Endothelial cell of umbilical vein (primary cell): ENCODE measurements around the gene LIM2.

ENCODE experiments used
- EZH2 ChIP-seq: IDR thresholded peaks from 2 replicates; pipeline ENCODE4 v1.6.1; 2012; ENCODE audit warnings: borderline replicate concordance, low read depth, mild to moderate bottlenecking, moderate library complexity, low read length, inconsistent platforms; ENCODE audit not compliant: severe bottlenecking
- FOS ChIP-seq: IDR thresholded peaks from 2 replicates; pipeline ENCODE4 v1.6.1; 2011; ENCODE audit warnings: mild to moderate bottlenecking, low read length, moderate library complexity, borderline replicate concordance; ENCODE audit not compliant: insufficient read depth
- GATA2 ChIP-seq: IDR thresholded peaks from 2 replicates; pipeline ENCODE4 v1.7.0; 2011; ENCODE audit warnings: low read depth, mild to moderate bottlenecking, moderate library complexity, mixed read lengths, low read length; ENCODE audit not compliant: insufficient read length, insufficient read depth
- JUN ChIP-seq: IDR thresholded peaks from 2 replicates; pipeline ENCODE4 v1.6.1; 2011; ENCODE audit warnings: borderline replicate concordance, low read depth; ENCODE audit not compliant: insufficient read length, insufficient read depth
- MAX ChIP-seq: IDR thresholded peaks from 2 replicates; pipeline ENCODE4 v1.6.1; 2011; ENCODE audit not compliant: insufficient read depth, insufficient read length
- MYC ChIP-seq: IDR thresholded peaks from one replicate; pipeline ENCODE4 v1.6.1; 2011; ENCODE audit warnings: mild to moderate bottlenecking, low read depth, low read length
- POLR2A ChIP-seq: IDR thresholded peaks from 2 replicates; pipeline ENCODE4 v1.6.1; 2012; ENCODE audit warnings: low read depth, mild to moderate bottlenecking, control low read depth, low read length
- POLR2AphosphoS5 ChIP-seq: IDR thresholded peaks from 2 replicates; pipeline ENCODE4 v1.6.1; 2012; ENCODE audit warnings: low read depth, mild to moderate bottlenecking, control low read depth, low read length, moderate library complexity; ENCODE audit not compliant: insufficient read depth
- TF ChIP-seq, protein P1 (sequence below), 2 donors: IDR thresholded peaks; 1 replicate in 1 of 2; 2 replicates in 1 of 2; pipeline ENCODE4 v1.5.1; 2011; ENCODE audit warnings: low read length in 2 of 2, mild to moderate bottlenecking in 2 of 2, moderate library complexity in 2 of 2, control low read depth in 1 of 2, inconsistent platforms in 1 of 2, low read depth in 1 of 2; ENCODE audit not compliant: insufficient read depth in 1 of 2; ENCODE audit errors: extremely low read depth in 1 of 2

GRCh38 chr19:51392701-51393100 is 4.9 kb upstream of the LIM2 start:
- TF ChIP-seq, protein P1, sequence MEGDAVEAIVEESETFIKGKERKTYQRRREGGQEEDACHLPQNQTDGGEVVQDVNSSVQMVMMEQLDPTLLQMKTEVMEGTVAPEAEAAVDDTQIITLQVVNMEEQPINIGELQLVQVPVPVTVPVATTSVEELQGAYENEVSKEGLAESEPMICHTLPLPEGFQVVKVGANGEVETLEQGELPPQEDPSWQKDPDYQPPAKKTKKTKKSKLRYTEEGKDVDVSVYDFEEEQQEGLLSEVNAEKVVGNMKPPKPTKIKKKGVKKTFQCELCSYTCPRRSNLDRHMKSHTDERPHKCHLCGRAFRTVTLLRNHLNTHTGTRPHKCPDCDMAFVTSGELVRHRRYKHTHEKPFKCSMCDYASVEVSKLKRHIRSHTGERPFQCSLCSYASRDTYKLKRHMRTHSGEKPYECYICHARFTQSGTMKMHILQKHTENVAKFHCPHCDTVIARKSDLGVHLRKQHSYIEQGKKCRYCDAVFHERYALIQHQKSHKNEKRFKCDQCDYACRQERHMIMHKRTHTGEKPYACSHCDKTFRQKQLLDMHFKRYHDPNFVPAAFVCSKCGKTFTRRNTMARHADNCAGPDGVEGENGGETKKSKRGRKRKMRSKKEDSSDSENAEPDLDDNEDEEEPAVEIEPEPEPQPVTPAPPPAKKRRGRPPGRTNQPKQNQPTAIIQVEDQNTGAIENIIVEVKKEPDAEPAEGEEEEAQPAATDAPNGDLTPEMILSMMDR (IDR thresholded peaks at IDR 0.05; ENCODE audit: extremely low read depth in 1 of 2, insufficient read depth in 1 of 2, low read depth in 1 of 2, low read length in 2 of 2) = no peak
- TF ChIP-seq POLR2A = no peak
- no peak for TF ChIP-seq POLR2AphosphoS5
- no peak for TF ChIP-seq MYC
- no peak for TF ChIP-seq EZH2
- TF ChIP-seq MAX = no peak
- no peak for TF ChIP-seq FOS
- no peak for TF ChIP-seq JUN
- no peak for TF ChIP-seq GATA2
